SK-N-MC (cell line): ENCODE results near the gene FOXI2.

ENCODE experiments used
- EZH2 ChIP-seq: fragments of 200-600 bp; sonication (generic); IDR thresholded peaks from one replicate; pipeline ENCODE4 v1.6.1; 2017; ENCODE audit warnings: antibody characterized with exemption
- FOXP2 ChIP-seq: optimal IDR thresholded peaks from 2 replicates; pipeline ENCODE3; 2011; ENCODE audit warnings: mild to moderate bottlenecking, moderate library complexity; ENCODE audit not compliant: insufficient read depth; ENCODE audit errors: extremely low read length, control extremely low read depth

DNA sequence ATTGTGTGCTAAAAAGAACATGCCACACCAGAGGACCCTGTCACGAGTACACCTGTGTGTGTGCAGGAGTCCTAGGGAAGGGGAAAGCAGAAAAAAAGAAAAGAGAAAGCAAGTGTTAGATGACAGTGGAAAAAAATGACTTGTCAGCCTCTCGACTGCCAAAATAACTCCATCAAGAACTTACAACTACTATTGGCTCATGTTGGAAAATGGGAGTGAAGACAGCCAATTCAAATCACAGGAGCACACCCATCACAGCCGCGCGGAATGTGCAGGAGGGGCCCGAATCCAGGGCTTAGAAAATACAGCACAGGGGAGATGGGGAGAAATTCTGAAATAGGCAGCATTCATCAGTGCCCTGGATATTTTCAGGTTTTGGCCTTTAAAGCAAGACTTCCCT is 38.1 kb upstream of the FOXI2 start:
- TF ChIP-seq EZH2 = no peak
- TF ChIP-seq FOXP2 = no peak
